Forelimb muscle (tissue), 1 donor: ENCODE data around the gene IST1. TPM values are rescaled to one million over a fixed set of nuclear protein-coding genes. Genes with fewer than 3 reads are reported as not detected.

Source experiments
- DNase-seq: peaks from one replicate; pipeline ENCODE4 v3.0.0-alpha.2; 2013; ENCODE audit warnings: low read depth
- polyA plus RNA-seq: library from polyadenylated mRNA; unstranded; fragments of 120-200 nt; gene quantifications from one replicate; pipeline ENCODE4 v1.2.1, GENCODE V29; 2013; ENCODE audit not compliant: insufficient read length

IST1 gene
- polyA plus RNA-seq, 1 donor, result 169 TPM

- DNase-seq, result no peak
These were observed 22.6 kb downstream of the IST1 start for GRCh38 chr16:71917900-71918299.

DNA sequence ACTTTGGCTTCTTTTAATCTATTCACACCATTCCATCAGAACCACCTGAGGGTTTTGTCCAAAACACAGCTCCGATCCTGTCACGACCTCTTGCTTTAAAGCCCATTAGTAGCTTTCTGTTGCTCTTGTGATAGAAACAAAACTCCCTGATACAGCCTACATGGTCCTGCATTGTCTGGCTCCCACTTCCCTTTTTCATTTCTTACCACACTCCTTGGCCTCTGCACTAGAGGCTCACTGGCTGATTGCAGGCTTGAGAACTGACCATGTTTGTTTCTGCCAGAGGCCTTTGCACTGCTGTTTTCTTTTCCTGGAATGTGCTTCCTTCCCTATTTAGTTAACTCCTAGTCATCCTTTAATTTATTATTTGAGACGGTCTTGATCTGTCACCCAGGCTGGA lies 23.7 kb downstream of the IST1 start:
- DNase-seq, result no peak

DNA sequence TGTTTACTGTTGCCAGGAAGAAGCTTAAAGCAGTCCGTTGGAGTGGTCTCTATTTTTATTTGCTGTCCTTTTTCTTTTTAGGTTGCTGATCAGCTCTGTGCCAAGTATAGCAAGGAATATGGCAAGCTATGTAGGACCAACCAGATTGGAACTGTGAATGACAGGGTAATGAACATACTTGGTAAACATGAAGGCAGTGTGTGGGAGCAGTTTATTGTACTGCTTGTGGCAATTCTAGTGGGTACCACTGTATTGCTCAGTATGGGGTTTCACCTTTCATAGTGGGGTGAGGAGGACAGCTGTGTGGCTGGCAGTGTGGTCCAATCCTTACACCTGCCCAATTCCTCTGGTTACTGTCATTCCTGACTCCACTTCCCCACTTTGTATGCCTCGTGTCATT lies 25.3 kb downstream of the IST1 start:
- no peak for DNase-seq

GRCh38 chr16:71923941-71924690 lies 28.8 kb downstream of the IST1 start:
- no peak for DNase-seq

GRCh38 chr16:71924710-71925109 lies 29.4 kb downstream of the IST1 start:
- no peak for DNase-seq

GRCh38 chr16:71927383-71927782 lies 32.1 kb downstream of the IST1 start:
- no peak for DNase-seq

DNA sequence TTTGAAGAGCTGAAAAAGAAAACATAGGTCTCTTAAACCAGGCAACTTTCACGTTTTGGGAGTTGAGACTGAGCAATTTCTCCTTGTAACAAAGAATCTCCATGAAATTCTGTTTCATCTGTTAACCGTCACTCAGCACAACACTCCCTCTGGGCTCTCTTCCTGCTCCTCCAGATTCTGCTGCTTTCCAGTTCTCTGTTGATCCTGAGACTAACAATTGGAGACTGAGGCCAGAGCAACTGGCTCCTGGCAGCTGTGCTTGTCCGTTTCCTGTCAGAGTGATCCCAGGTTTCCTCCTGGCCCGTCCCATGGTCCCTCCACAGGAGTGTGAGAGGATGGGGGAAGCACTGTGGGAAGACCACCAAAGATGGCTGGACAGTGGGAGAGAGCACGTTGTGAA lies 32.5 kb downstream of the IST1 start:
- no peak for DNase-seq

DNA sequence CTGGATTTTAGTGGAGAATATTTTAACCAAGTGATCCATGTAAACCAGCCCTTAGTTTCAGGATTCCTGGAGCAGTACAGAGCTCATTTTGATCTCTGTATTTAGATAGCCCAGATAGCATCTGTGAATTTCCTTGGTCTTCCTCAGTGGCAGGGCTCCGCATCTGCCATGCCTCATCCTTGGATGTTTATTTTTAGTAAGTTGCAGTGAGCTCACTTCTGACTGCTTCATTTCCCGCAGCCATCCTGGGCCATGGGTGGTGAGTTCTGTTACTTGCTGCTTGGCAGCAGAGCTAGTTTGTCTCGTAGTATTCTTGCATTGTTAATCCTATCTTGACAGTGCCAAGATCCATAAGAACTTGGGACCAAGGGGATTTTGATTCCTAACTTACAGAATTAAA lies 33.7 kb downstream of the IST1 start:
- DNase-seq, result no peak

DNA sequence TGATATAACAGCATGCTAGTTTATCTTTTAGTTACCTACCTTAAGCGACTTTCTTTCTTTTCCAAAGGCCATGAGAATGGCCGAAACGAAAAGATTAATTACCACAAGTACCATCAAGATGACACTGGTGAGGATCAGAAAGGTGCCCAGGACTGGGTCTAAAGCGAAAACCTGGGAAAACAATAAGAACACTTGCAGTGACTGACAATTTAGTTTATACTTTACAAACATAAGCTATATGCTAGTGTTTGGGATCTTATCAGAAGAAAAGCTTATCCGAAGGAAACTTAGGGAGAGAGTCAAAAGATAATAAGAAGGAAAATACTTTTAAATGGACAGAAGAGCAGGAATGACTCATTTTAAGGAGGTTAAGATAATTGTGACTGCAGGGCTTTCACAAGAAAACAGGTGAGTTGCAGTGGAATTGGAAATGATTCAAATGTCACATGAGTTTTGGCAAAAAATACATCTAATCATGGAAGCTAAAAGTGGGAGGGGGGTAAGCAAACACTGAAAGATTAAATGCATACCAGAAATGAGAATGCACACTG lies 34.8 kb downstream of the IST1 start:
- DNase-seq, result no peak

GRCh38 chr16:71931001-71931400 lies 35.7 kb downstream of the IST1 start:
- no peak for DNase-seq

GRCh38 chr16:71931599-71931998 lies 36.3 kb downstream of the IST1 start:
- DNase-seq, result no peak

DNA sequence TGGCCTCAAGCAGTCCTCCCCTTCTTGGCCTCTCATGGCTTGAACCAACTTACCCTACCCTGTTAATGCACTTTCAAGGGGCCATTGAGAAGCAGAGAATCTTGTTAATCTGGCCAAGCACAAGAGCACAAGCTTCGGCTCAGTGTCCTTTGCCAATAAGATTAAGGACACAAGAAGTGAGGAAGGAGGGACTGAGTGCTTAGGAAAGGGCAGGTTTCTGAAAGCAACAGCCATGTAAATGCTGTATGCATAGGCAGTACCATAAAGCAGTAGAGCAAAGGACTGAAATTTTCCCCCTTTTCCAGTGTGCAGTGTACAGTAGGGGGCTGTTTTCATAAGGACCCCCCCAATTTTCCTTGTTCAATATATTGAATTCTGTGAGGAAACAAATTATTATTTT lies 37.7 kb downstream of the IST1 start:
- no peak for DNase-seq

DNA sequence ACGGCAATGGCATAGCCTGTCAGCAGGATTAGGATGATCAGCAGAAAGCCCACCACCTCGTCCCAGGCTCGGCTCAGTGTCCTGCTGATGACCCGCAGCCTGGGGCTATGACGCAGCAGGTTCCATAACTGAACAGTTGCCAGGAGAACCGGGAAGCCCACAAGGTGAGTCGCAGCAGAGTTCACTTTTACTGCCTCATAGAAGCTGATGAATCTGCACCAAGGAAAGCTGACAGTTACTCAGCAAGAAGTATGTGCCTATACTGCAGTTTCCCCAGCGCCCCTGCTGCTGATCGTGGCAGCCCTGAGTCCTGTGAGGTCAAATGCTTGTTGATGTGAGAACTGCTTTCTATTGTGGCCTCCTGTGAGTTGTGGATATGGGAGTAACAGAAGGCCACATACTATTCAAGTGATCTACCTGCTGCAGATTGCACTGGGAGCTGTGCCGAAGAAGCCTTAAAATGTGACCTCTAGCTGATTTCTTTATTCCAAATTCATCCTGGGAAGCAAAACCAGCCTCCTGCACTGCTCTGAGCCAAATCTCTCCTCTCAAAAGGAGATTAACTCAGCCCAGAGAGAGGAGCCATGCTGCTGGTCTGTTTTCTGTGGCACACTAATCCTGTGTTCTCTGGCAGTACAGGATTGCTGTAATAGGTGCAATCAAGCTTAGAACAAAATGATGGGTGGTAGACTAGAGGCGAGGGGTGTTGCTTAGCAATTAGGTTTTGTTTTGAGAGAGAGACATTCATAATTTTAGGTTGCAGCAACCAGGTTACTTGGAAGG lies 38.8 kb downstream of the IST1 start:
- no peak for DNase-seq

GRCh38 chr16:71937868-71938510 lies 42.7 kb downstream of the IST1 start:
- no peak for DNase-seq

GRCh38 chr16:71943887-71944286 lies 48.6 kb downstream of the IST1 start:
- no peak for DNase-seq

DNA sequence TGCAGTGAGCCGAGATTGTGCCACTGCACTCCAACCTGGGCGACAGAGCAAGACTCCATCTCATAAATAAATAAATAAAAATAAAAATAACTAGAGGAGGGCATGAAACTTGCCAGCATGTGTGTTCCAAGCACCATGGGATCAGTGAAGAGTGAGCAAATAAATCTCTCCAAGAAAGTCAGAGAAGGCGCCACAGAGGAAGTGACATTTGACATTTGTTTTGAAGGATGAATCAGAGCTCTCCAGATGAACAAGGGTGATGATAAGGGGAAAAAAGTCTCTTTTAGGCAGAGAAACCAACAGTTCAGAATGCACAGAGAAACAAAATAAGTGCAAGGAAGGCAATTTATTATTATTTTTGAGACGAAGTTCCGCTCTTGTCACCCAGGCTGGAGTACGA lies 50.3 kb downstream of the IST1 start:
- DNase-seq, result no peak

DNA sequence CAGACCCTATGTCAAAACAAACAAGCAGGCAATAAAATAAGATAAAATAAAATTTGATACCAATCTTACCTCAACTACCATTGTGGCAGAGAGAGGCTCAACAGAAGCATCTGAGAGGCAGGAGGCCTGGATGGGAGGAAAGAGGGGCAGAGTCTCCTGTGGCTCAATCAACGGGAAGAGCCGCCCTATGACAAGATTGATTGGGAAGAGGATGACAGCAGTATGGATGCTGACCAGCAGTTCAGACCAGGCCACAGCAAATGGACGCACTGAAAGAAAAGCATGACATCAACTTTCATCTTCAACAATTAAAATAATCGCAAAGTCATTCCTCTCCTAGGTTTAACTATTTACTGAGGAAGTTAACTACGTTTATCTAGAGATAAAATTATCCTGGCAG lies 57.5 kb downstream of the IST1 start:
- DNase-seq, result no peak

GRCh38 chr16:71954180-71954579 lies 58.8 kb downstream of the IST1 start:
- no peak for DNase-seq

- DNase-seq, result no peak
These were observed 59.4 kb downstream of the IST1 start for GRCh38 chr16:71954699-71955195.

- no peak for DNase-seq
These were observed 61.2 kb downstream of the IST1 start for GRCh38 chr16:71956486-71956885.

DNA sequence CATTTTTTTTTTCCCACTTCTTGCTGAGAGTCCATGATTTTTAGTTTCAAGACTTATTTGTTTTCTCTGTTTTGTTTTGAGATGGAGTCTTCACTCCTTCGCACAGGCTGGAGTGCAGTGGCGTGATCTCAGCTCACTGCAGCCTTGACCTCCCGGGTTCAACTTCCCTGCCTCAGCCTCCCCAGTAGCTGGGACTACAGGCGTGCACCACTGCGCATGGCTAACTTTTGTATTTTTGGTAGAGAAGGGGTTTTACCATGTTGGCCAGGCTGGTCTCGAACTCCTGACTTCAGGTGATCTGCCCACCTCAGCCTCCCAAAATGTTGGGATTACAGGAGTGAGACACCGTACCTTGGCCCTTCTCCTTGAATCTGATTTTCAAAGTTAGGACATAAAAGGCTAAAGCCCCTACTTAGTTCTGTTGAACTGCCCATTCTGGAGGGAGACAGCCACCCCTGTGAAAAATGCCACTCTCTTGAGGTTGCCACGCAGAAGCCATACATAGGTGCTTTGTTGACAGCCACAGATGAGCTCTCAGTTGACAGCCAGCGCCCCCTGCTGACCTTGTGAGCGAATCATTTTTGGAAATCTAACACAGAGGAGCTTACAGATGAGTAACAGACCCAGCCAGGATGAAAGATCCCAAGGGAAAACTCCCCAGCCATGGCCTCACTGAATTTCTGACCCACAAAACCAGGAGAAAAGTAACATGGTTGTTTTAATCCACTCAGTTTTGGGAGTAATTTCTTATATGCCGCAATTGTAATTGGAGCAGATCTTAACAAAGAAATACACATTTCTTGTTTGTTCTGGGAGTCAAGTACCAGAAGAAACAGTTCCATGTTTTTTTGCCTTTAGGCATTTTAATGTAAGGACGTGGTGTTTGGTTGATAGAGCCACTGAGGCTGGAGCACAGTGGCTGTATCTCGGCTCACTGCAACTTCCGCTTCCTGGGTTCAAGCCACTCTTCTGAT lies 66.0 kb downstream of the IST1 start:
- peak; percentile 53 for DNase-seq
